Ectodermal cell (in vitro differentiated cells): Measurements from ENCODE around the gene RNGTT.
"Not testable (repeated sequence)": the region's sequence is repeated elsewhere in the genome, so short reads cannot be mapped to it uniquely, and the experiment has no call there.

Experiments
- H3K27ac ChIP-seq: 2 replicates; pipeline ENCODE4 v1.7.0; 2013; ENCODE audit warnings: mild to moderate bottlenecking, low read depth, low read length; ENCODE audit not compliant: insufficient read depth, poor library complexity, severe bottlenecking
- H3K27me3 ChIP-seq: 2 replicates; pipeline ENCODE4 v1.7.0; 2013; ENCODE audit warnings: mild to moderate bottlenecking, low read length; ENCODE audit not compliant: insufficient read depth, control insufficient read depth, poor library complexity, severe bottlenecking
- H3K36me3 ChIP-seq: one replicate; pipeline ENCODE4 v1.7.0; 2013; ENCODE audit warnings: low read length; ENCODE audit not compliant: control insufficient read depth, insufficient read depth
- H3K4me1 ChIP-seq: one replicate; pipeline ENCODE4 v1.7.0; 2013; ENCODE audit warnings: low read length; ENCODE audit not compliant: control insufficient read depth, insufficient read depth
- H3K4me3 ChIP-seq: 2 replicates; pipeline ENCODE4 v1.7.0; 2013; ENCODE audit warnings: low read depth, low read length, control low read depth; ENCODE audit not compliant: insufficient read depth
- H3K9me3 ChIP-seq: 2 replicates; pipeline ENCODE4 v1.7.0; 2013; ENCODE audit warnings: mild to moderate bottlenecking, low read length, moderate library complexity; ENCODE audit not compliant: control insufficient read depth
- WGBS, 2 experiments: methylation state at CpG; one replicate each; pipeline ENCODE4 v1.1.7; 2013; ENCODE audit warnings: missing lambda C conversion rate in 2 of 2; 5-methylcytosine and 5-hydroxymethylcytosine counted together

The RNGTT gene

DNA sequence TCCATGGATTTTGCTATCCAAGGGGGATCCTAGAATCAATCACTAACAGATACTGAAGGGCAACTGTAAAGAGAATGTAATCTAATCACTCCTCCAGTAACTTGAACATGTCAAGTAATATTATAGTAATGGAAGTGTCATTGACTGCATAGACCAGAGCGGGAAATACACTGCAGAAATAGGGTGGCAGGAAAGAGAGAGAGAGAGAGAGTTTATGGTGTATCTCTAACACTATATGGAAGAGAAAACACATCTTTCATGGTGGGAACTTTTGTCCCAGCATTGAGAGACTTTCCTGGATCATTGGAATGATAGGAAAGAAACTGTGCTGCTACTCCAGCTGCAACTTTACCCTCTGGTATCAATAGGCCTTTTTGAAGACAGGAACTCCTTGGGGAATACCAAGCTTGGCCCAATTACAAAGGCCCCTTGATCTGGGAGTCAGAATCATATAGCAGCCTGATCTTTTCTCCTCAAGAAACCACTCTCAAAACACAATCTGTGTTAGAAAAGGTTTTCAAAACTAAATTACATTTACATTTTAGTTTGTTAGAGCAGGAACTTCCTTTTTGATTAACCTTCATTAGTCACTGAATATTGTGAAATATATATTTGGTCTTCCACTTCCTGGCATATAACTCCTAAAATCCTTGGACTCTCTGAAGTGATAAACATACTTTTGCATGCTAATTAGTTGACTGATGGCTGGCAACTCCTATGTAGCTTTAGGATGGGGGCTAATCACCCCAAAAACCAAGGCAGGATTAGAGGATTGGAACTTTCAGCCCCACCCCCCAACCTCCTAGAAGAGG is 29.5 kb upstream of the RNGTT start:
- Histone ChIP-seq H3K9me3 (no peaks in the 10 kb centered on the region), H3K4me1 (no peaks in the 10 kb centered on the region), H3K27me3 (no peaks in the 10 kb centered on the region), H3K4me3 (no peak overlapping the region), H3K27ac (no peak overlapping the region), H3K36me3 (no peaks in the 10 kb centered on the region)
- 95 to 100% methylated on average over 1 of the region's 1 CpG for WGBS, 2 experiments

DNA sequence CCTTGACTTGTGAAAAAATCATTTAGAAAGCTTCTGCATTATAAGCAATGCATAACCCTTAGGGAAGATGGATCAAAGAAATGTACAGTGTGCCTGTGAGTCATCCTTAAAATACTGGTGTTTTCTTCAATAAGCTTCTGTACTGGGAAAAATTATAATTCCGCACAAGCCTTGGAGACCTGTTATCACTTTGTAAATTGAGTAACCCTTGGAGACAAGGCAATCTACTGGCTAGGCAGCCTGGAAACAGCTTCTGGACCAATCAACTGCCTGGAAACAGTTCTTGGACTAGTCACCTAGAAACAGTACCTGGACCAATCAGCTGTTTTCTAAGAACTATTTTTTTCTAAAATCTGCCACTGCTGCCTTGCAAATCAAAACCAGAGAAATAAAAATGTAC is 25.8 kb upstream of the RNGTT start:
- WGBS, 2 experiments: 91 to 98% methylated on average over 1 of the region's 1 CpG
- Histone ChIP-seq H3K9me3 (no peaks in the 10 kb centered on the region), H3K36me3 (no peaks in the 10 kb centered on the region), H3K27ac (no peak overlapping the region), H3K4me3 (no peak overlapping the region), H3K27me3 (no peaks in the 10 kb centered on the region), H3K4me1 (no peaks in the 10 kb centered on the region)

DNA sequence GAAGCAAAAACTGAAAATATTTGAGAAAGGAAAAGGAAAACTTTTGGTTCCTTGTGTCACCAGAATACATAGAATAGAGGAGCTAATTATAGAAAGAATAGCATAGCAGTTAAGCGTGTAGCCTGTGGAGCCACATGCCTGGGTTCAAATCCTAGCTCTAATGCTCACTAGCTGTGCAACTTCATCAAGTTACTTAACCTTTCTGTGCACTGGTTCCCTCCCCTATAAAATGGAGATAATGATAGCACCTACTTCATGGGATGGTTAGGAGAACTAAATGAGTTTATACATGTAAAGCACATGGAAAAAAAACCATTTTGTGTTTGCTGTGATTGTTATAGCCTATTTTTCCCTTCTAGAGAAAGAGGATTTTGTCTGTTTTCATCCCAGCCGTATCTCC is 24.5 kb upstream of the RNGTT start:
- no peak overlapping the region for H3K27ac ChIP-seq
- H3K36me3 ChIP-seq: no peaks in the 10 kb centered on the region
- no peaks in the 10 kb centered on the region for H3K27me3 ChIP-seq
- H3K4me1 ChIP-seq: no peaks in the 10 kb centered on the region
- WGBS, 2 experiments: 94 to 100% methylated on average over 2 of the region's 2 CpGs
- H3K4me3 ChIP-seq: no peak overlapping the region
- no peaks in the 10 kb centered on the region for H3K9me3 ChIP-seq

DNA sequence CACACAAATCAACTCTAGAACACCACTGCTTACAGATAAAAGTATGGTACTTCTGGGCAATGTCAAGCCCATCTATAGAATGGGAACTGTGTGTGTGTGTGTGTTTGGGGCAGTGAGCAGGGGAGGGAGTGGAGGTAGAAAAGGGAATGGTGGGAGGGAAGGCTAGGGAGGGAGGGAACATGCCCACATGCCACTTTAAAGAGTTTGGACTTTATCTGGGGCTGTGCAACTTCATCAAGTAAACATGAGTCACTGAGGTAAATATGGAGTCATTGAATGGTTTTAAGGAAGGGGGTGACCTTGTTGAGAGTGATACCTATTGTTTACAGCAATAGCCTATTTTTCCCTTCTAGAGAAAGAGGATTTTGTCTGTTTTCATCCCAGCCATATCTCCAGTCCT is 22.5 kb upstream of the RNGTT start:
- no peaks in the 10 kb centered on the region for H3K27me3 ChIP-seq
- no peaks in the 10 kb centered on the region for H3K9me3 ChIP-seq

DNA sequence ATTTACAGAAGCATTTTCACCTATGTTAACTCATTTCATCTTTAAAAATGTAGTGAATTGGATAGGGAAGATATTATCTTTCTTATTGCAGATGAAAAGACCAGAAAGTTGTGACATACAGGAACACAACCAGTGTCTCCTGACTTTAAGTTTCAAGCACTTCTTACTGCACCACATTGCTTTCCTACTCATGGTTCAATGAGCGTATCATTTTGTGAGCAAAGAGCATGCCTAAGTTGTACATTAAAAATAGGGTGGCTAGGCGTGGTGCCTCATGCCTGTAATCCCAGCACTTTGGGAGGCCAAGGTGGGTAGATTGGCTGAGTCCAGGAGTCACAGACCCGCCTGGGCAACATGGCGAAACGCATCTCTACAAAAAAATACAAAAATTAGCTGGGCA is 21.2 kb upstream of the RNGTT start:
- 96% methylated on average over 5 of the region's 5 CpGs for WGBS, 2 experiments
- H3K27me3 ChIP-seq: no peaks in the 10 kb centered on the region
- no peak overlapping the region for H3K4me3 ChIP-seq
- H3K27ac ChIP-seq: no peak overlapping the region
- H3K9me3 ChIP-seq: no peaks in the 10 kb centered on the region
- H3K36me3 ChIP-seq: no peaks in the 10 kb centered on the region
- no peaks in the 10 kb centered on the region for H3K4me1 ChIP-seq

More for the DNA sequence above, 22.5 kb upstream of the RNGTT start:
- Histone ChIP-seq H3K27ac (no peak overlapping the region), H3K4me1 (no peaks in the 10 kb centered on the region), H3K36me3 (no peaks in the 10 kb centered on the region), H3K4me3 (no peak overlapping the region)

DNA sequence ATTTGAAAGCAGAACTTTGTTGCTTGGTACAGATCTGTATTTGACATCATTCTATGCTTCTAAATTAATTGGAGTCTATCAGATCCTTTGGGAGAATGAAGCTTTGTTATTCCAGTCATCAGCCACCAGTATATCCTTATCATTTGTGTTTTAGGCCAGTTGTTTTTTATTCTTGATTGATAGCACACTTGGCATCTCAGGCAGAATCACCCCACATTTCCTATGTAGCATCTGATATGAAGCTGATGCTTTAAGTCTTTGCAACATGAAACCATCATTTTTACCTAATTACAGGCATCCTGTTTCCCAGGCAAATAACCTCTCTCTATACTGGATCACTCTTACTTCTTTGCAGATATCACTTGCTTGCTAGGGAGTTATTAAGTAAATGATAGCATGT is 20.7 kb upstream of the RNGTT start:
- no peak overlapping the region for H3K27ac ChIP-seq
- H3K4me3 ChIP-seq: no peak overlapping the region
- H3K36me3 ChIP-seq: no peaks in the 10 kb centered on the region
- no peaks in the 10 kb centered on the region for H3K4me1 ChIP-seq
- H3K9me3 ChIP-seq: no peaks in the 10 kb centered on the region
- H3K27me3 ChIP-seq: no peaks in the 10 kb centered on the region

DNA sequence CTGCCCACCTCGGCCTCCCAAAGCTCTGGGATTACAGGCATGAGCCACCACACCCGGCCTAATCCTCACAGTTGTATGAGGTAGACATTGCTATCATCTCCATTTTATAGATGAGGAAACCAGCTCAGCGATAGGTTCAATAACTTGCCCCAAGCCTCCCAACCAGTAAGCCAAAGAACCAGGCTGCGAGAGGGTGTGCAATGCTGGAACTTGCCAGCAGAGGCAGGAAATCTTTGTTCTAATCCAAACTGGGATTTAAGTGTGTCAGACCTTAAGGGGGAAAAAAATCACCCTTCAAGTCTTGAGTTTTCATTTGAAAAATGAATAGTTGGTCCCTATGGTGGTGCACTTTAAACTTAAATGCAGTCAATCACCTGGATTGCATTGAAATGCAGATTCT is 20.1 kb upstream of the RNGTT start:
- no peaks in the 10 kb centered on the region for H3K4me1 ChIP-seq
- no peaks in the 10 kb centered on the region for H3K36me3 ChIP-seq
- no peaks in the 10 kb centered on the region for H3K9me3 ChIP-seq
- no peak overlapping the region for H3K4me3 ChIP-seq
- no peak overlapping the region for H3K27ac ChIP-seq
- WGBS, 2 experiments: 66 to 67% methylated on average over 4 of the region's 4 CpGs
- no peaks in the 10 kb centered on the region for H3K27me3 ChIP-seq

DNA sequence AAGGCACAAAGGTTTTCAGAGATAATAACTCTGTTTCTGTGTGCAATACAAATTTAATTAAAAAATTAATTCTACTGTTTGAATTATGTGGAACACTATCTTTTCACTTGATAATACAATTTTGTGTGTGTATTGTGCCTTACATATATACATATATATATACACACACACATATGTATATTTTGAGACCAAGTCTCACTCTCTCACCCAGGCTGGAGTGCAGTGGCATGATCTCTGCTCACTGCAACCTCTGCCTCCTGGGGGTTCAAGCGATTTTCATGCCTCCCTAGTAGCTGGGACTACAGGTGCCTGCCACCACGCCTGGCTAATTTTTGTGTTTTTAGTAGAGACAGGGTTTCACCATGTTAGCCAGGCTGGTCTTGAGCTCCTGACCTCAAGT is 19.7 kb upstream of the RNGTT start:
- H3K27me3 ChIP-seq, H3K4me1 ChIP-seq, H3K27ac ChIP-seq, H3K36me3 ChIP-seq, H3K4me3 ChIP-seq, H3K9me3 ChIP-seq: not testable (repeated sequence)
- 70 to 81% methylated on average over 2 of the region's 2 CpGs for WGBS, 2 experiments

DNA sequence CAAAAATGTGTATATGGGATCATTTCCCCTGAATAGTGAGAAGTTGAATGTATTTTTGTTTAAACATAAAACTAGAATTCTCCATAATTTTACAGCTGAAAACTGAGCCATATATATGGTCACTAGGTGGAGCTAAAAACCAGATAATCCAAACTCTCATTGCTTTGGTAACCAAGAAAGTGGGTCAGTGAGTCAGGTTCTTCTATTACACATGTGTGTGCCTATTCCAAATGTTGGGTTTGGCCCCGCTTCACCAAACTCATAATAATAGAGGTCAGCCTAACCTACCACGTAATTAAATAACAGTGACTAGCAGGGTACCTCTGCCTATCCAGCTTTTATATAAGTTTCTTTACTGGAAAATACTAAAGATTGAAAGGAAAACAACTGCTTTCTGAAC is 19.3 kb upstream of the RNGTT start:
- no peaks in the 10 kb centered on the region for H3K4me1 ChIP-seq
- H3K4me3 ChIP-seq: no peak overlapping the region
- H3K27ac ChIP-seq: no peak overlapping the region
- 19 to 22% methylated on average over 1 to 2 of the region's 2 CpGs for WGBS, 2 experiments
- H3K36me3 ChIP-seq: no peaks in the 10 kb centered on the region
- no peaks in the 10 kb centered on the region for H3K9me3 ChIP-seq
- H3K27me3 ChIP-seq: no peaks in the 10 kb centered on the region

DNA sequence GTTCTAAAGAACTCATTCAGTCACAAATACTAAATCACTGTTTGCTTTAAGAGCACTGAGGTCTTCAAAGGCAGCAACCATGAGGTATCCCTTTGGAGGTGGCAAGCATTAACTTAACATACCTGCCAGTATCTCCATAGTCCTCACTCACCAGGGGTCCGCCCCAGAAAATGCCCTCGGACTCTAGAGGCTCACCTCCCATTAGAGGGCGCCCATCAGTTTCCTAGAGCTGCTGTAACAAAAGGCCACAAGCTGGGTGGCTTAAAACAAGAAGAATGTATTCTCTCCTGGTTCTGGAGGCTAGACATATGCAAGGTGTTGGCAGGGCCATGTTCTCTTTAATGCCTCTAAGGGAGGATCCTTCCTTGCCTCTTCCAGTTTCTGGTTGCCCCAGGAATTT is 12.0 kb upstream of the RNGTT start:
- no peaks in the 10 kb centered on the region for H3K4me1 ChIP-seq
- no peak overlapping the region for H3K27ac ChIP-seq
- no peaks in the 10 kb centered on the region for H3K36me3 ChIP-seq
- H3K27me3 ChIP-seq: no peaks in the 10 kb centered on the region
- WGBS, 2 experiments: 53 to 62% methylated on average over 3 of the region's 3 CpGs
- H3K4me3 ChIP-seq: no peak overlapping the region
- no peaks in the 10 kb centered on the region for H3K9me3 ChIP-seq
